ENCODE measurements around the gene DAPK2.

DAPK2 gene

GRCh38 chr15:64046421-64047153, at the start of gene DAPK2:
TSS of gene DAPK2 (minus strand) at chr15:64046485. CDS start at chr15:64040261, 6,224 bp downstream.
- Histone ChIP-seq H3F3A (ENCODE audit: low read depth) (no peaks in the 10 kb centered on the region), H3K79me2 (ENCODE audit: insufficient read depth, low read length) (no peaks in the 10 kb centered on the region), H3K4me2 (ENCODE audit: low read depth, low read length, poor library complexity, severe bottlenecking) (no peak within 1 kb of the TSS), H4K20me1 (ENCODE audit: insufficient read depth, low read length, poor library complexity, severe bottlenecking) (no peaks in the 10 kb centered on the region), H3K4me3 (ENCODE audit: low read length, poor library complexity, severe bottlenecking) (no peak within 1 kb of the TSS), H3K9me3 (ENCODE audit: insufficient read depth, low read depth, low read length) (no peaks in the 10 kb centered on the region), H3K9me2 (replicated peaks; ENCODE audit: low read depth, low read length) (no peaks in the 10 kb centered on the region), H2AFZ (ENCODE audit: low read length) (no peak within 1 kb of the TSS), H3K4me1 (ENCODE audit: insufficient read depth, low read length, poor library complexity, severe bottlenecking) (no peaks in the 10 kb centered on the region), H3K9ac (ENCODE audit: low read depth, low read length, poor library complexity, severe bottlenecking) (no peak within 1 kb of the TSS), H3K36me3 (ENCODE audit: insufficient read depth, low read length) (no peaks in the 10 kb centered on the region), H3K27me3 (ENCODE audit: insufficient read depth, low read length, poor library complexity, severe bottlenecking) (no peaks in the 10 kb centered on the region)
- peak; percentile 24; the same call in 1 of the 2 replicates for TF ChIP-seq CTCF (conservative IDR thresholded peaks at IDR 0.05; ENCODE audit: low read length)
- TF ChIP-seq EZH2phosphoT487 (IDR thresholded peaks at IDR 0.05; ENCODE audit: borderline replicate concordance), result no peak

GRCh38 chr15:64095431-64095794, 49.1 kb upstream of the DAPK2 start:
- Histone ChIP-seq H4K20me1 (ENCODE audit: insufficient read depth, low read length, poor library complexity, severe bottlenecking) (peaks cover 50% of the 10 kb centered on the region), H3K4me3 (ENCODE audit: low read length, poor library complexity, severe bottlenecking) (peak overlapping the region; percentile 85), H3K27me3 (ENCODE audit: insufficient read depth, low read length, poor library complexity, severe bottlenecking) (no peaks in the 10 kb centered on the region), H3K4me1 (ENCODE audit: insufficient read depth, low read length, poor library complexity, severe bottlenecking) (peaks cover 67% of the 10 kb centered on the region), H3K9me3 (ENCODE audit: insufficient read depth, low read depth, low read length) (no peaks in the 10 kb centered on the region), H3K36me3 (ENCODE audit: insufficient read depth, low read length) (no peaks in the 10 kb centered on the region), H3K9ac (ENCODE audit: low read depth, low read length, poor library complexity, severe bottlenecking) (peak overlapping the region; percentile 89), H3K9me2 (replicated peaks; ENCODE audit: low read depth, low read length) (no peaks in the 10 kb centered on the region), H3K4me2 (ENCODE audit: low read depth, low read length, poor library complexity, severe bottlenecking) (peak overlapping the region; percentile 82), H3K79me2 (ENCODE audit: insufficient read depth, low read length) (peaks cover 88% of the 10 kb centered on the region), H3F3A (ENCODE audit: low read depth) (no peaks in the 10 kb centered on the region), H2AFZ (ENCODE audit: low read length) (peak overlapping the region; percentile 89)
- no peak for TF ChIP-seq CTCF (conservative IDR thresholded peaks at IDR 0.05; ENCODE audit: low read length)
- no peak for TF ChIP-seq EZH2phosphoT487 (IDR thresholded peaks at IDR 0.05; ENCODE audit: borderline replicate concordance)

DNA sequence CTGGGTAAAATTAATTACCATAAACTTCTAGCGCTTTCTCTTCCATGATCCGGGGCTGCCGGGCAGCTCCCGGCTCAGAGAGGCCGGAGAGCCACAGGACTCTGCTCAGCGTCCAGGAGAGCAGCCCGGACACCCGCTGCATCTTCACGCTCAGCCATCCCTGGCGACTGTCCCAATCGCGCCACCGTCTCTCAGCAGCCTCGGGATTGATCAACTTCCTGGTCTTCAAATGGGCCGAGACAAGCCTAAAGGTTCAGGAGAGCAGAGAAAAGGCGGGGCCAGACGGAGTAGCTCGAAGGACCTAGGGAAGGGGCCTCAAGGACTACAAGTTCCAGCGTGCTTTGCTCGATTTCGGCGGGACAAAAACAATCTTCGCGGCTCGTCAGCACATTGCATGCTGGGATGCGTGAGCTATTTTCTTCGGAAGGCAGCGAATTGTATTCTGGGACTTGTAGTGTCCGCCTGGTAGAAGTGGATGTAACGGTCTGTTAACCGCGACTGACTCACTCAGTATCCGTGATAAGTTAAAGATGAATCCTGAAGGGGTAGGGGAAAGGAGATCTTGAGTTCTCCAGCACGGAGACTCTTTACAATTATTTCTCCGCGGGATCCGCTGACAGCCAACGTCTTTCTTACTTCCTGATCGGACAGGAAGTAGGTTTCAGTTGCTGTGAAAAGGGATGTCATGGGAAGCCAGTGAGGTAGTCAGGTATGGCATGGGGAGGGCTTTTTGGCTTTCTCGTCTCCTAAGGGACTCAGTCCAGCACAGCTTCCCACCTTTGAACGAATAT, 47.5 kb upstream of the DAPK2 start, which contains the start of gene CIAO2A:
Gene CIAO2A (minus strand): TSS at position 212 of the 791 bp plus-strand sequence. CDS start 70 bp downstream, at position 142.
- H3F3A ChIP-seq (ENCODE audit: low read depth), result no peaks in the 10 kb centered on the region
- H2AFZ ChIP-seq (ENCODE audit: low read length), result peak within 1 kb of the TSS; percentile 97
- H3K9me3 ChIP-seq (ENCODE audit: insufficient read depth, low read depth, low read length), result no peaks in the 10 kb centered on the region
- H3K9me2 ChIP-seq (replicated peaks; ENCODE audit: low read depth, low read length), result no peaks in the 10 kb centered on the region
- H3K36me3 ChIP-seq (ENCODE audit: insufficient read depth, low read length), result no peaks in the 10 kb centered on the region
- peak within 1 kb of the TSS; percentile 93 for H3K4me2 ChIP-seq (ENCODE audit: low read depth, low read length, poor library complexity, severe bottlenecking)
- peaks cover 60% of the 10 kb centered on the region for H3K4me1 ChIP-seq (ENCODE audit: insufficient read depth, low read length, poor library complexity, severe bottlenecking)
- no peaks in the 10 kb centered on the region for H3K27me3 ChIP-seq (ENCODE audit: insufficient read depth, low read length, poor library complexity, severe bottlenecking)
- H3K79me2 ChIP-seq (ENCODE audit: insufficient read depth, low read length), result peaks cover 83% of the 10 kb centered on the region
- H3K9ac ChIP-seq (ENCODE audit: low read depth, low read length, poor library complexity, severe bottlenecking), result peak within 1 kb of the TSS; percentile 89
- peak within 1 kb of the TSS; percentile 85 for H3K4me3 ChIP-seq (ENCODE audit: low read length, poor library complexity, severe bottlenecking)
- TF ChIP-seq EZH2phosphoT487 (IDR thresholded peaks at IDR 0.05; ENCODE audit: borderline replicate concordance), result no peak
- TF ChIP-seq CTCF (conservative IDR thresholded peaks at IDR 0.05; ENCODE audit: low read length), result no peak
- peaks cover 35% of the 10 kb centered on the region for H4K20me1 ChIP-seq (ENCODE audit: insufficient read depth, low read length, poor library complexity, severe bottlenecking)

Data from Loucy (cell line).